AG08395 (cell line): ENCODE results near the gene KLK13.

ENCODE experiments used
- DNase-seq: peaks from one replicate; pipeline ENCODE4 v3.0.0; 2012; ENCODE audit warnings: mixed read lengths, low spot score

KLK13 gene

DNA sequence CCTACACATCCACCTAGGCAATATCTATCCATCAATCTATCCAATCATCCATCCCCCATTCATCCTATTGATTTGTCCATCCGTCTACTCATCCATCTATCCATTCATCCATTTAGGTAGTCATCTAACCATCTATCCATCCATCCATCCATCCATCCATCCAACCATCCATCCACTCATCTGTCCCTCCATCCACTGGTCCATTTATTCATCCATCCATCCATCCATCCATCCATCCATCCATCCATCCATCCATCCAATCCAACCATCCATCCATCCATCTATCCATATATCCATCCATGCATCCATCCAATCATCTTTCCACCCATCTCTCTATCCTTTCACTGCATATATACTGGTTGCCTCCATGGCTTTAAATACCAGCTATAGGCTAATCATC is 3.9 kb downstream of the KLK13 start:
- no peak for DNase-seq

DNA sequence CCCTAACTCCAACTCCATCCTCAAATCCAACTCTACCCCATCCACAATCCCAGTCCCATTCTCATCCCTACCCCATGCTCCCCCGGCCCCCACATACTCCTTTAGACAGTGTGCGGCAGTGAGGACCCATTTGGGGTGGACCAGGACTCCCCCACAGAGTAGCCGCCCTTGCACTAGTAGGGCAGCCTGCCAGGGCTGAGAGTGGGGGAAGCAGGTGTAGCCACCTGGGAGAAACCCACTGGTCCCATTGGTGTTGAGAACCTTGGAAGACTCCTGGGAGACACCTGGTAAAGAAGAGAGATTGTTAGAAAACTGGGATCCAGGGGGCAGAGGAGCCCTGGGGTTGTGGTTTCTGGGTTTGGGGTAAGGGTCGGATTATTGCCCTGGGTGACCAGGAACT is 4.6 kb downstream of the KLK13 start:
- DNase-seq = no peak

DNA sequence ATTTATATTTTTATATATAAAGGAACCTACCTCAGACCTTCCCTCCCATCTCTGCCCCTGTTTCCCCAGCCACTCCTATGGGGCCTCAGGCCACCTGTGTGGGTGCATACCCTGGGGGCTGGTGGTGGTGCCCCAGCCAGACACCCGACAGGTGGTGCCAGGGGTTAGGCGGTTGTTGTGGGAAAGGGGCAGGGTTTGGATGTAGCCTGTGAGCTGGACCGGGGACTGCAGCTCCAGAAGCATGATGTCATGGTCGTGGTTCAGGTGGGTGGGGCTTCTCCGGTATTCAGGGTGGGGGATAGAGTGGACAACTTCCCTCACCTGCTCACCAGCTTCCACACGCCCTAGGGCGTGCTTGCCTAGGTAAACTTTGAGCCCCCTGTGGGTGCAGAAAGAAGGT is 5.2 kb downstream of the KLK13 start:
- no peak for DNase-seq

DNA sequence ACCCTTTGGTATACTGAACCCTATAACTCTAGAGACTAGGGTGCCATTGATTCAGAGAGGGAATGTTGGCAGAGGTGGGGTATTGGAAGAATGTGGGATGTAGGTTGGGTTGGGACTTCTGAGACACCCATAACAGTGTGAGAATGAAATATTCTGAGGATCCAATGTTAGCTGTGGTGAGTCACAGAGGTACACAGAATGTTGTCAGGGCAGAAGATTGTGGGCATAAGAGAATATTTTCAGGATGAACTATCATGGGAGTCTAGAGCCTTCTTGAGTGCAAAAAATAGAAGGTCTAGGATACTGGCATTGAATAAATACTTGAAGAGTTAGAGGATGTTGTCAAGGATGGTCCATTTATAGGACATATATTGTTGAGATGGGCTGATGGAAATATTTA is 9.0 kb downstream of the KLK13 start:
- no peak for DNase-seq

DNA sequence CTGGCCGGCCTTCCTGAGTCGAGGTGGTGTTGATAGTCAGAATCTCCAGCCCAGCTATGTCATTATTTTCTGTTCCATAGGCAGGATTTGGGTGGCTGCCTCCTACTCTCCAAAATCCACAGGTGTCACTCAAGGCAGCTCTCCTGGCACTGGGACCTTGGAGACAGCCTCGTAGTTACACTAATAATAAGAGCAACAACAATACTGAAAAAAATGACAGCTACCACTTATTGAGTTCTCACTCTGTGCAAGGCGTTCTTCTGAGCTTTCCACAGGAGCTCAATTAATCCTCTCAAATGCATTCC is 17.9 kb downstream of the KLK13 start:
- DNase-seq = no peak

DNA sequence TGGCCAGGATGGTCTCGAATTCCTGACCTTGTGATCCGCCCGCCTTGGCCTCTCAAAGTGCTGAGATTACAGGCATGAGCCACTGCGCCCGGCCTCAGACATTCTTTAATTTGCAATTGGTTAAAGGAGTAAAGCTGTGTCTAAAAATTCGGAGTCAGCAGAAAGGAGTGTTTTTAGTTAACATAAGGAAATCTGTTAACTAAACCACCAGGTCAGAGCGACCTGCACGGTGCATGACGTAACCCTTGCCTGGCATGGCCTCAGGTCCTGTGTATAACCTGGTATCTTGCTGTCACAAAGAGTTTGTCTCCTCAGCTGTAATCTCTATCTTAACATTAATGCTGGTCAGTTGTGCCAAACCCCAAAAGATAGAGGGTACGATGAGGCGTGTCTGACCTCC is 20.6 kb downstream of the KLK13 start:
- DNase-seq = no peak

DNA sequence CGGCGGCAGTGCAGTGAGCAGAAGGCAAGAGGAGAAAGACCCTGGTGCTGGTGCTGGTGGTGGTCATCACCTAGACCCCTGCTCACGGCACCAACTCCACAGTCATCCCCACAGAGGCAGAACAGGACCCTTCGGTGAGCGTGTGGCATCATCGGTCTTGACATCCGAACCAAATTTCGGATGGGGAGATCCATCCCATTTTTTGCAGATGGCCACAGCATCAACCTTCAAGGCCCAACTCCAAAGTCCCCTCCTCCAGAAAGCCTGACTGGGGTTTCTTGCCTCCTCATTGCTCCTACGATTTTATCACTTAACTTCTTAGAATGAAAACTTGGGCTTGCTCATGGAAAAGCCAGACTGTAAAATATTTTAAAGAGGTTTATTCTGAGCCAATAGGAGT is 21.4 kb downstream of the KLK13 start:
- no peak for DNase-seq

DNA sequence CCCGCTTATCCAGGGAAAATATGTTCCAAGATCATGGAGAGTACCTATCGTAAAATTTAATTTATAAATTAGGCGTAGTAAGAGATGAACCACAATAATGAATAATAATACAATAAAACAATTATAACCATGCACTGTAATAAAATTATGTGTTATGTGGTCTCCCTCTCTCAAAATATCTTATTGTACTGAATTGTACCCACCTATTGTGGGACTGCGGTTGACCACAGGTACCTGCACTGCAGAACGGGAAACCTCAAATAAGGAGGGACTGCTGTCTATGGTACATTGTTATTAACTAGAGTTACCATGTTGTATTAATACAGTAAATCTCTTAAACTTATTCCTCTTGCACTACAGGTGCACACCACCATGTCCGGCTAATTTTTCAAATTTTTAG is 24.7 kb downstream of the KLK13 start:
- DNase-seq = no peak

DNA sequence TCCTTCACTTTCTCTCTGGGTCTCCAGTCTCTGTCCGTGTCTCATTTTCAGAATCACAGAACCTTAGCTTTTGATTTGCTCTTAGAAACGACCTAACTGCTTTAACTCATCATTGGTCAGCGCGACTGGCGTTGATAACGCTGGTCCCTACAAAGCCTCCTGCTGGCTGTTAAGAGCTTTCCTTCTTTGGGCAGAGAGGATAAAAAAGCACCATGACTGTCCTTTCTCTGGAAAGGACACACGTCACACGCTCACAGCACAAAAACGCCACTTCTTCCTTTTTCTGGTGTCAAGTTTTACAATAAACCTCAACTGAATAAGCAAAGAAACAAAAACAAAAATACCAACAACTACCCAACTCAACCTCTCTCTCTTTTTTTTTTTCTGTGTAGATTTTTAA is 28.4 kb downstream of the KLK13 start:
- DNase-seq = no peak

DNA sequence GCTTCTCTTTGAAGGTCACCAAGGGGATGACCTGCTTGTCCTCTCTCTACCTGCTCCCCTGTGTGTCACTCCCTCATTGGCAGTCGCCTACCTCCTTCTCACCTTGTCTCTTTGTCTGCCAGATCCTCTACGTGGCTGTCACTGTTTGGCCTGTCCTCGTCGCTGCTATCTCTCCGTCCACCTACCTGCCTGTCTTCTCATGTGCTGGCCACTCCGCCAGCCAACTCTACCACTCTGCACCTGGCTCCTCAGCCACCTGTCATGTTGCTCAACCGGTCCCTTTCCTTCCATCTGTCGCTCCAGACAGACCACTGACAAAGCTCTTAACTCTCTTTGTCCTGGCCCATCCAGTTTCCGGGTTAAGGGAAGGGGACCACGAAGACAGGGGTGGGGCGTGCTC is 30.2 kb downstream of the KLK13 start, which contains the start of gene KLK12:
Gene KLK12 (minus strand): TSS at position 299 of the 400 bp plus-strand sequence. CDS start 381 bp downstream, outside the sequence.
- DNase-seq = no peak

DNA sequence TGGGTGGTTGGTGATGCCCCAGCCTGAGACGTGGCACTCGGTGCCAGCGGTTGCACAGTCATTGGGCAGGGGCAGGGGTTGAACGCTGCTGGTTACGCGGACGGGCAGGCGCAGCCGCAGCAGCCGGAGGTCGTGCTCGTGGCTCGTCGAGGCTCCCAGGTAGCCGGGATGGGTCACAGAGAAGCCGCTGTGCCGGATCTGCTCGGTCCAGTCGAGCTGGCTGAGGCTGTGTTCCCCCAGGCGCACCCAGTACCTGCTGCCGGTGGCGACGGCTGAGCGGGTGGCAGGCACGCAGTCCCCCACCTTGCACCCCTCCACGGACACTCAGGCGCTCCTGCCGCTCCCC is 33.0 kb downstream of the KLK13 start:
- no peak for DNase-seq

DNA sequence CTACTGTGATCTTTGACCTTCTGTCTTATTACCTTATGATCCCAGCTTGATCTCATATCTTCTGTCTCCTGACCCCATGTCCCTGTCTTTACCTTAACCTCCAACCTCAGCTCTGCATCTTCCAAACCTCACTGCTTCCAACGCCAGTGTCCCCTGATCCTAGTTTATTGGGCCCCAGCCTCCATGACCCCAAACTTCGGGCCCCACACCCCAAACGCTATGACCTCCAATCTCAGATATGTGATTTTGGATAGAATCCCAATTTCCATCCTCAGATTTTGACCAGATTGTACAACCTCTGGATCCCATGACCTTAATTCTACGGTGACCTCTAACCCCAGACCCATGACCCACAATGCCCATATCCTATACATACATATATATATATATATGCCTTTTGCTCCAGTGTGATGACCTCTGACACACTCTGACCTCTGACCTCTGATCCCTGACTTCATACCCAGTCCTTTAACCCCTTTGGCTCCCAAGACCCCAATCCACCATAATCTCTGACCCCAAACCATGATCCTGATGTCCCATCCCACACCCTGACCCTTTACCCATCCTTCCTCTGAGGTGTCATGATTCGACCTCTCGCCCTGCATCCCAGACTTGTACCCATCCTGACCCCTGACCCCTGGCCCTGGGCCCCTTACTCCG is 33.5 kb downstream of the KLK13 start:
- no peak for DNase-seq

DNA sequence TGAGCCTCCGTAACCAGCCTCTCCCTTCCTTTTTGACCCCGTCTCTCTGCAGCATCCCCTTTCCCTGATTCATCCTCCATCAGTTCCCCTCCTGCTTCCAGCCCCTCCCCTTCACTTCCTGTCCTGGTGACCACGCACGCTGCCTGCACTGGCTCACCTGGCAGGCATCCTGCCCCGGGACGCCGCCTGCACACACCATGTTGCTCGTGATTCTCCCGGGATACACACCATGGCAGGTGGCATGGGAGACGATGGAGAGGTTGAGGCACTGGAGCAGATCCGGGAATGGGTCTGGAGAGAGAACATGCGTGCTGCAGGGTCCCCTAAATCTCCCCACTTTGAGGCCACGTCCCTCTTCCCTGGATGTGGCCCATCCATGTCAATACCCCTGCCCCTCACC is 34.3 kb downstream of the KLK13 start:
- no peak for DNase-seq

DNA sequence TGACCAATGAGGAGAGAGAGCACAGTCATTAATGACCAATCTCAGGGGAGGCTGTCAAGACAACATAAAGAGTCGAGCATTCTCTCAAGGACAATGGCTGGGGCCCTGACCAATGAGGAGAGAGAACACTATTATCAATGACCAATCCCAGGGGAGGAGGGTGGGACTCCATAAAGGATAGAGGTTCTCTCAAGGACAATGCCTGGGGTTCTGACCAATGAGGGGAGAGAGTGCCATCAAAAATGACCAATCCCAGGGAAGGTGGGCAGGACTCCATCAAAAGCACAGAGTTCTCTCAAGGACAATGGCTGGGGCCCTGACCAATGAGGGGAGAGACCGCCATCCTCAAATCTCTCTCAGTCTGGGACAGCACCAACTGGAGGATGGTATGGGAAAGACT is 35.2 kb downstream of the KLK13 start:
- DNase-seq = no peak

DNA sequence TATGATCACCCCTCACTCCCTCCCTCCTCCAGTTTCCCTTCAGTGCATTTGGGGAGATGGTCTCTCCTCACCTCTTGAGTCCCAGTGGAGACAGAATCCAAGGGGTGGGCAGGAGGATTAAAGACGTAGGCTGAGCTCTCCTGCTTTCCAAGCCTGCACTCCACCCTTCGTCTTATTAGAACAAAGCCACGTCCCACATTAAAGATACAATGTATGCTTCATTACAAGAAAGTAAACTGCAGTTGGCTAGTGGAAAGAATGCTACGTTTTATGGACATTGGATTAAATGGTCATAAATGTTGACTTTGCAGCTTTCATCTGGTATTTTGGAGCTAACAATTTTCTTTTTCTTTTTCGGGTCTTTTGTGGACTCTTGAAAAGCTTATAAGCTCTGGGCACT is 37.0 kb downstream of the KLK13 start:
- no peak for DNase-seq

DNA sequence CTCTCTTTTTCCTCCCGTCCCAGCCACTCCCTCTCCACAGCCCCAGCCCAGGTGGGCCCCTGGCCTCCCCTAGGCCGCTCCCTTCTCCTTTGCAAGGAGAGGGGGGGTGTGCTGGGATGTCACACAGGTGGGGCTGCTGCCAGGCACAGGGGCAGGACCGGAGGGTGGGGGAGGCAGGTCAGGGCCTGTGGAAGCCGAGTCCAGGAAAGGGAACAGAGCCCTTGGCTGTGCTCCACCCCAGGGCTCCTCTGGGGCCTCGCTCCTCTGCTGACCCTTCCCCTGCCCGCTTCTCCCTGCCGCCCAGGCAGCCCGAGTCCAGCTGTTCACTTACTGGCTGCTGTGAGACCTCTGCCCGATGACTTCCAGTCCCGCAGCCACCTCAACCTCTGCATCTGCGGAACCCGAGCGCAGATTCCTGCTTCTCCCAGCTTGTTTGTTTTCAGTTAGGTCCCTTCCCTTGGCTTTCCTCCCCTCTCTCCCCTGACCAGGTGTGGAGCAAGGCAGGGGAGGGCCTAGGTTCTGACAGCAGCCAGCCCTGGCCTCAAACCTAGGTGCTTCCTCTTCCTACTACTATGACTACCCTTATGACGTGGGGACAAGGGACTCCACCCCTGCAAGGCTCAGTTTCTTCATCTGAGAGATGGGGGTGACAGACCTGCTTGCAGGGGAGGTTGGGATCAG is 37.6 kb downstream of the KLK13 start:
- no peak for DNase-seq

DNA sequence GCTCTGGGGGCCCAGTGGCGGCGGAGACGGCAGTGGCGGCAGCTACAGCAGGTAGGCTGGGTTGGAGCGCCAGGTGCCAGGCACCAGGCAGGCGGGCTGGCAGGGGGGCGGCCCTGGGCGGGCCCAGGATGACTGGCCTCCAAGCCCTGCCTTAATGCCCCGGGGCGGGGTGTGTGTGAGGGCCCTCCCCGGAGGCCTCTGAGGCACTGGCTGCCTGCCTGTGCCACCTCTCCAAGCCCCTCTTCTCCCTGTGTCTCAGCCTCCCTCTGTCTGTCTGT is 38.4 kb downstream of the KLK13 start, which contains the start of gene KLK11:
Gene KLK11 (minus strand): TSS at position 63 of the 278 bp plus-strand sequence. CDS start 985 bp downstream, outside the sequence.
- no peak for DNase-seq

DNA sequence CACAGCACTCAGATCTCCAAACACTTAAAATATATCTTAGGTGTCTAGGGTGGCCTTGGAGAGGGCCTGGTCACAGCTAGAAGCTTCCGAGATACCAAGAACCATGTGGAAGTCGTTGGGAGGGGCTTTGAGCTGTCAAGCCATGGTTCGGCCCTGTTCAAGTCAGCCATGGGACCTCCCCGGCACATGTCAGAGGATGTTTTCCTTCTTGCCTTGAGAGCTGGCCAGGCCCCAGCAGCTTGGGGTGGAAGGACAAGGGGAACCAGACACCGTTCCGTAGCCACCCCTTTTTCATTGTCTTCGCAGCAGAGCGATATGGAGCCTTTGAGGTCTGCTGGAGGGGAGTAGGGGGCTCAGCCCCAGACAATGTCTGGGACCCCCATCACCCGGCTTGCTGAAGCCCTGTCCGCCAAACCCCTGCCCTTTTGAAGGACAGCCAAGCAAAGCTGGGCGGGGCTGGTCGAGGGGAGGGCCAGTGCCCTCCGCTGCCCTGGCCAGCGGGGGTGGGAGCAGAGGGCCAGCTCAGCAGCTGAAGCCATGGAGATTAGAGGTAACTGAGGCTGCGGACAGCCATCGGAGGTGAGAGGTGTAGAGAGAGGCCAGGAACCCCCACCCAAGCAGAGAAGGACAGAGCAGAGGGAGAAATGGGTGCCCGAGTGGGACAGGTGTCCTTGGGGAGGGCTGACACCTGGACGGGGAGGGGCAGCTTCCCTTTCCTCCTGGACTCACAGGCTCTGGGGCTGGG is 38.9 kb downstream of the KLK13 start:
- DNase-seq = no peak

DNA sequence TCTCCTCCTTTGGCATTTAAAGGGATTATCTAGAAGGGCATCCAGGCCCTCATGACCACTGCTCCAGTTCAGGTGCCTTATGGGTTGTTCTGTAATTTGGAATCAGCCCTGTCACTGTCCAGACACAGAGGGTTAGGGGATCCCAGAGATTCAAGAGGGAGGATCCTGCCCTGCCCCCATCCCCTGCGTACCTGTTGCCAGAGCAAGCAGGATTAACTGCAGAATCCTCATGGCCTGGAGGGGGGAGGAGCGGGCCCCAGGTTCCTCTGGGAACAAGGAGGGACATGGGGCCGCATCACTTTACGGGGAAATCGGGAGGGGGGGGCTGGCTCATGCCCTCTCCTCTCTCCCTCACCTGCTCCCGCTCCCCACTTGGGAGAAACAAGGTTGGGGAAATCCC is 39.5 kb downstream of the KLK13 start:
- DNase-seq = no peak

DNA sequence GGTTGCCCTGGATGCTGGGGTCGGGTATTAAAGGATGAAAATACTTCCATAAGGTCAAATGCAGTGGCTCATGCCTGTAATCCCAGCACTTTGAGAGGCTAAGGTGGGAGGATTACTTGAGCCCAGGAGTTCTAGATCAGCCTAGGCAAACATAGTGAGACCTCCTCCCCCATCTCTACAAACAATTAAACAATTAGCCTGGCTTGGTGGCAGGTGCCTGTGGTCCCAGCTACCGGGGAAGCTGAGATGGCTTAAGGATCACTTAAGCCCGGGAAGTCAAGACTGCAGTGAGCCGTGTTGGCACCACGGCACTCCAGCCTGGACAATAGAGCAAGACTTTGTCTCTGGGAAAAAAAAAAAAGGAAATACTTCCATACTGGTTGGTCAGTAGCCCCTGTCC is 40.0 kb downstream of the KLK13 start:
- no peak for DNase-seq

DNA sequence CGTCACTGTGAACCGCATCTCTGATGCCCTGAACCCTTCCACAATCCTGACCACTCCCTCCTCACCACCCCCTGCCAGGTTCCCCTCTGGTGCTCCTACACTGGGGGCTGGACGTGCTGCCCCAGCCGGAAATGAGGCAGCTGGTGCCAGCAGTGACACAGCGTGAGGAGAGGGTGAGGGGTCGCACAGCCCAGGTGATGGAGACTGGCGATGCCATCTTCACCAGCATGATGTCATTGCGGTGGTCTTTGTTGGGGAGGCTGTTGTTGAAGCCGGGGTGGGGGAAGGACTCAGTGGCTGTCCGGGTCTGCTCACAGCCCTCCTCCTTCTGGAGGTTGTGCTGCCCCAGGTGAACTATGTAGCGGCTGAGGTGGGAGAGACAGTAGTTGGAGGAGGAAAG is 40.9 kb downstream of the KLK13 start:
- no peak for DNase-seq

DNA sequence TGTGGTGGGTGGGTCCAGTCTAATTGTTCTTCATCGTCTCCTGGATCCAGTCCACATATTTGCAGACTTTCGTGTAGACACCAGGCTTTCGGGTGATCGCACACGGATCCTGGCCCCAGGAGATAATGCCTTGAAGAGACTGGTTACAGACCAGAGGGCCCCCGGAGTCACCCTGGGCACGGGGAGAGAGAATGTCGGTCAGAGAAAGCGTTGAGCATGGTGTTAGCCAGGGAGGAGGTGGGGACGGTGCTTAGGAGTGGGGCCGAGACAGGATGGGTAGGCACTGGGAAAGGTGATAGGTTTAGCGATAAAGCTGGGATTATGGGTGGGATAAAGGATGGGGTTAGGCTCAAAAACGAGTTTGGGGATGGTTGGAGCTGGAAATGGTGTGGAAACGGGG is 42.4 kb downstream of the KLK13 start:
- DNase-seq = no peak

DNA sequence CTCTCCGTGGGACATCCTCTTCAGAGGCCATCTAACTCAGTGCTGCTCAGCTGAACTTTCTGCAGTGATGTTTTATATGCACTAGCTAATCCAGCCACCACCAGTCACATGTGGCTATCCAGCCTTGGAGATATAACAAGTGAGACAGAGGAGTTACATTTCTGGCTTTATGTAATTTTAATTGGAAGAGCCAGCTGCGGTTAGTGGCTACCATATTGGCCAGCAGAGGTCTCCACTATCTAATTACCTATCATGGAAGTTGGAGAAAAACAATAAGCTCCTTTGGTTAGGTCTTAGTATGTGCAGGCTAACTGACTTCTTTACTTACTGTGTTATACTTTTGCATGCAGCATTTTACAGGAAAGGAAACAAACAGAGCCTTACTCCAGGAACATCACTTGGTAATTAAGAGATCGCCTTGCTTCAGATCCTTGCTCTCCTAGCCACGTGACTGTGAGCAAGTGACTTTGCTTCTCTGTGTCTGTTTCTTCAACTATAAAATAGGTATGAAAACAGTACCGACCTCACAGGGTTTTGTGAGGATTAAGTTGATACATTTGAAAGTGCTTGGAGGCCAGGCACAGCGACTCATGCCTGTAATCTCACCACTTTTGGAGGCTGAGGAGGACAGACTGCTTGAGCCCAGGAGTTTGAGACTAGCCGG is 43.8 kb downstream of the KLK13 start:
- DNase-seq = peak; percentile 57
